Epithelial cell of esophagus (primary cell): ENCODE data around the gene CRIP2.

Experiments
- DNase-seq: peaks from one replicate; pipeline ENCODE4 v3.0.0; 2010; ENCODE audit warnings: low read depth
- H3K4me3 ChIP-seq: 2 replicates; pipeline ENCODE4 v1.5.1; 2011; ENCODE audit warnings: mild to moderate bottlenecking, low read length, control low read depth
- CTCF ChIP-seq: IDR thresholded peaks from 2 replicates; pipeline ENCODE4 v1.5.1; 2011; ENCODE audit warnings: low read depth, mild to moderate bottlenecking, low read length, control low read depth, inconsistent platforms; ENCODE audit not compliant: insufficient read depth; ENCODE audit errors: missing control alignments

CRIP2 gene

GRCh38 chr14:105460616-105461015, 14.0 kb upstream of the CRIP2 start:
- H3K4me3 ChIP-seq = no peak overlapping the region
- TF ChIP-seq CTCF = no peak
- no peak for DNase-seq

DNA sequence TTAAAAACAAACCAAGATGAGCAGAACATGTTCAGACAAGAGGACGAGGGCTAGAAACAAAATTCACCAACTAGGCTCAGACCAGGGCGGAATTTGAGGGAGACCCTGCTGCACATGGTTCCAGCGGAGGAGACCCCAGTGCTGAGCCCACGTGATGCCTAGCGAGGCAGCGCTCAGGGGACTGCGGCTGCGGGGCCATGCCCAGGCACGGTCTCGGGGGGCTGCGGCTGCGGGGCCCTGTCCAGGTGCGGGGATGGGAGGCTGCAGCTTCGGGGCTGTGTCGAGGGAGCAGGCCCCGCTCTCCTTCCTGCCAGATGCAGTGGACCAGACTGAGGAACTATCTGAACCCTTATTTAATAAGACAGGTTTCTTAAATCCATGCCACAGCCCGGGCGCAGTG, 12.7 kb upstream of the CRIP2 start:
- no peak for TF ChIP-seq CTCF
- DNase-seq = no peak
- H3K4me3 ChIP-seq = no peak overlapping the region

- no peak overlapping the region for H3K4me3 ChIP-seq
- no peak for DNase-seq
- no peak for TF ChIP-seq CTCF
Observed at GRCh38 chr14:105464501-105464900, 10.1 kb upstream of the CRIP2 start.

GRCh38 chr14:105465209-105466031, 9.2 kb upstream of the CRIP2 start:
- no peak overlapping the region for H3K4me3 ChIP-seq
- no peak for TF ChIP-seq CTCF
- peak; percentile 36 for DNase-seq

- H3K4me3 ChIP-seq = no peak overlapping the region
- no peak for DNase-seq
- TF ChIP-seq CTCF = no peak
Observed at GRCh38 chr14:105466531-105467248, 7.9 kb upstream of the CRIP2 start.

GRCh38 chr14:105467249-105467941, 7.2 kb upstream of the CRIP2 start:
- no peak overlapping the region for H3K4me3 ChIP-seq
- TF ChIP-seq CTCF = no peak

More at GRCh38 chr14:105467249-105467941, 7.2 kb upstream of the CRIP2 start:
- DNase-seq = no peak
